Adipocyte (in vitro differentiated cells): ENCODE results near the gene DUSP10.

ENCODE experiments used
- DNase-seq: peaks from one replicate; pipeline ENCODE4 v3.0.0-alpha.2; 2015; ENCODE audit warnings: low read depth
- H3K27me3 ChIP-seq: replicated peaks from 2 replicates; pipeline ENCODE4 v1.7.0; 2013; ENCODE audit warnings: mild to moderate bottlenecking, low read length, moderate library complexity; ENCODE audit not compliant: control insufficient read depth, insufficient read depth
- H3K36me3 ChIP-seq: 2 replicates; pipeline ENCODE4 v1.7.0; 2013; ENCODE audit warnings: low read length, mild to moderate bottlenecking, moderate library complexity; ENCODE audit not compliant: control insufficient read depth, insufficient read depth, severe bottlenecking
- H3K4me1 ChIP-seq: 2 replicates; pipeline ENCODE4 v1.7.0; 2013; ENCODE audit warnings: mild to moderate bottlenecking, low read length, moderate library complexity; ENCODE audit not compliant: control insufficient read depth, insufficient read depth
- H3K4me3 ChIP-seq: 2 replicates; pipeline ENCODE4 v1.7.0; 2013; ENCODE audit warnings: mild to moderate bottlenecking, low read length, moderate library complexity
- H3K9ac ChIP-seq: 2 replicates; pipeline ENCODE4 v1.7.0; 2013; ENCODE audit warnings: mild to moderate bottlenecking, low read length, moderate library complexity
- H3K9me3 ChIP-seq: 2 replicates; pipeline ENCODE4 v1.7.0; 2013; ENCODE audit warnings: mild to moderate bottlenecking, low read length, moderate library complexity; ENCODE audit not compliant: control insufficient read depth

Gene DUSP10

GRCh38 chr1:221742555-221743415 lies 896 bp upstream of the DUSP10 start:
- H3K36me3 ChIP-seq = peaks cover 17% of the 10 kb centered on the region
- H3K27me3 ChIP-seq = no peaks in the 10 kb centered on the region
- peak; percentile 85 for DNase-seq
- peaks cover 31% of the 10 kb centered on the region for H3K4me1 ChIP-seq
- H3K9ac ChIP-seq = peak overlapping the region; percentile 91
- no peaks in the 10 kb centered on the region for H3K9me3 ChIP-seq
- H3K4me3 ChIP-seq = peak overlapping the region; percentile 96

- Histone ChIP-seq H3K36me3 (peaks cover 33% of the 10 kb centered on the region), H3K9ac (peak overlapping the region; percentile 93), H3K27me3 (no peaks in the 10 kb centered on the region), H3K4me3 (peak overlapping the region; percentile 96), H3K4me1 (peaks cover 48% of the 10 kb centered on the region), H3K9me3 (no peaks in the 10 kb centered on the region)
- peak; percentile 70 for DNase-seq
Observed at GRCh38 chr1:221740993-221741702, 741 bp downstream of the DUSP10 start.

- H3K9me3 ChIP-seq = no peaks in the 10 kb centered on the region
- peaks cover 54% of the 10 kb centered on the region for H3K4me1 ChIP-seq
- H3K9ac ChIP-seq = peak overlapping the region; percentile 93
- peak overlapping the region; percentile 96 for H3K4me3 ChIP-seq
- H3K36me3 ChIP-seq = peaks cover 36% of the 10 kb centered on the region
- peak; percentile 44 for DNase-seq
- H3K27me3 ChIP-seq = no peaks in the 10 kb centered on the region
Observed at GRCh38 chr1:221740369-221740992, 1.4 kb downstream of the DUSP10 start.

GRCh38 chr1:221739677-221740025 lies 2.2 kb downstream of the DUSP10 start:
- no peak for DNase-seq
- no peaks in the 10 kb centered on the region for H3K27me3 ChIP-seq
- peak overlapping the region; percentile 96 for H3K4me3 ChIP-seq
- H3K9ac ChIP-seq = peak overlapping the region; percentile 93
- peaks cover 62% of the 10 kb centered on the region for H3K4me1 ChIP-seq
- H3K9me3 ChIP-seq = no peaks in the 10 kb centered on the region
- peaks cover 43% of the 10 kb centered on the region for H3K36me3 ChIP-seq

- peaks cover 67% of the 10 kb centered on the region for H3K4me1 ChIP-seq
- no peaks in the 10 kb centered on the region for H3K27me3 ChIP-seq
- DNase-seq = no peak
- H3K36me3 ChIP-seq = peaks cover 46% of the 10 kb centered on the region
- H3K9me3 ChIP-seq = no peaks in the 10 kb centered on the region
- peak overlapping the region; percentile 96 for H3K4me3 ChIP-seq
- no peak overlapping the region for H3K9ac ChIP-seq
Observed at GRCh38 chr1:221739018-221739676, 2.7 kb downstream of the DUSP10 start.

- H3K4me3 ChIP-seq = peak overlapping the region; percentile 96
- no peaks in the 10 kb centered on the region for H3K9me3 ChIP-seq
- H3K36me3 ChIP-seq = peaks cover 66% of the 10 kb centered on the region
- no peaks in the 10 kb centered on the region for H3K27me3 ChIP-seq
- no peak overlapping the region for H3K9ac ChIP-seq
- no peak for DNase-seq
- peaks cover 71% of the 10 kb centered on the region for H3K4me1 ChIP-seq
Observed at GRCh38 chr1:221736714-221737113, 5.2 kb downstream of the DUSP10 start.

GRCh38 chr1:221735999-221736398 lies 5.9 kb downstream of the DUSP10 start:
- H3K9ac ChIP-seq = no peak overlapping the region
- no peaks in the 10 kb centered on the region for H3K9me3 ChIP-seq
- H3K27me3 ChIP-seq = no peaks in the 10 kb centered on the region
- DNase-seq = no peak
- H3K36me3 ChIP-seq = peaks cover 69% of the 10 kb centered on the region
- peaks cover 71% of the 10 kb centered on the region for H3K4me1 ChIP-seq
- peak overlapping the region; percentile 96 for H3K4me3 ChIP-seq

- no peaks in the 10 kb centered on the region for H3K9me3 ChIP-seq
- H3K4me1 ChIP-seq = peaks cover 70% of the 10 kb centered on the region
- DNase-seq = no peak
- H3K4me3 ChIP-seq = peak overlapping the region; percentile 96
- H3K9ac ChIP-seq = no peak overlapping the region
- H3K27me3 ChIP-seq = no peaks in the 10 kb centered on the region
- H3K36me3 ChIP-seq = peaks cover 82% of the 10 kb centered on the region
Observed at GRCh38 chr1:221734187-221734586, 7.7 kb downstream of the DUSP10 start.

- Histone ChIP-seq H3K9ac (no peak overlapping the region), H3K4me1 (peaks cover 60% of the 10 kb centered on the region), H3K9me3 (no peaks in the 10 kb centered on the region), H3K36me3 (peaks cover 81% of the 10 kb centered on the region), H3K27me3 (no peaks in the 10 kb centered on the region), H3K4me3 (no peak overlapping the region)
- no peak for DNase-seq
Observed at GRCh38 chr1:221732052-221732451, 9.8 kb downstream of the DUSP10 start.

- peak; percentile 36 for DNase-seq
- Histone ChIP-seq H3K9me3 (no peaks in the 10 kb centered on the region), H3K4me3 (no peak overlapping the region), H3K36me3 (peaks cover 64% of the 10 kb centered on the region), H3K4me1 (peaks cover 55% of the 10 kb centered on the region), H3K27me3 (no peaks in the 10 kb centered on the region), H3K9ac (no peak overlapping the region)
Observed at GRCh38 chr1:221729771-221730330, 12.0 kb downstream of the DUSP10 start.
